IPS-18c (cell line): ENCODE measurements around the gene CDK5RAP3.

Experiments
- H3K4me3 ChIP-seq: 2 replicates; pipeline ENCODE4 v1.7.0; 2013; ENCODE audit warnings: low read depth, mild to moderate bottlenecking, low read length, moderate library complexity; ENCODE audit not compliant: insufficient read depth
- H3K9me3 ChIP-seq: one replicate; pipeline ENCODE4 v1.6.1; 2013; ENCODE audit warnings: mild to moderate bottlenecking, low read length, moderate library complexity; ENCODE audit not compliant: control insufficient read depth, insufficient read depth

The CDK5RAP3 gene

DNA sequence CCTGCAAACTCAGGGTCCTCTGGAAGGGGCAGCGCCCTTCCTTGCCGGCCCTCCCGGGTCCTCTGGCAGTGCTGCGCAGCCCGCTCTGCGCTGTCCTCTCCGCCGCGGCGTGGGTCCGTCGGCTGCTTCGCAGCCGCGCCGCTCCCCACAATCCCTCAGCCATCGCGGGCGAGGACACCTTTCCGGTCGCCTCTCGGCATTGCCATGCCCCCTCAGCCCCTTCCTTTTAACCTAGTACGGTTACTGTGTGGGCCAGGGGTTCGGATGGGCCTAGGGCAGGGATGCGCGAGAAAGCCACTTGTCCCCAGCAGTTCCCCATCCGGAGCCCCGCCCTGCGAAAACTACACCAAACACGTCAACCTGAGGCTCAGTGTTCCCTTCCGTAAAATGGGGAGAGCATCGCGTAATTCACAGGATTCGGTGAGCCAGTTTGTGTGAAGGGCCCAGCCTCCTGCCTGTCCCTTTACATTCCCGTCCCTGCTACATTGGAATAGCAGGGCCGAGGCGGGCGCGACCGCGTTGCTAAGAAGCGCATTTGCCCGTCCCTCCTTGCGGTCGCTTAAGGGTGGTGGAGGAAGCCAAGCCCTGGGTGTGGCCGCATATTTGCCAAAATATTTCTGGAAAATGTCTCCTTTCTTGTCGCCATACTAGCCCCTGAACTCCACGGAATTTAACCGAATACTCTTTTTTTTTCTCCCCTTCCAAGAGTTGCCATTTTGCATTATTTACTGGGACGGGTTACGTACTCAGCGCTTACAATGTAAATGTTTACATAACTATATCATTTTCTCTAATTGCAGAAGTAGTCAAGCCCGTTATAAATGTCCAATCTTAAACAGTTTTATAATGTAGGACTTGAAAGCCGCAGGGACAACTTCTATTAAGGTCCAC, 53.5 kb downstream of the CDK5RAP3 start:
- H3K9me3 ChIP-seq, result peaks cover 2% of the 10 kb centered on the region

GRCh38 chr17:48025040-48025903, 54.4 kb downstream of the CDK5RAP3 start:
- Histone ChIP-seq H3K4me3 (peak overlapping the region; percentile 60), H3K9me3 (peaks cover 2% of the 10 kb centered on the region)

More for the DNA sequence above, 53.5 kb downstream of the CDK5RAP3 start:
- H3K4me3 ChIP-seq, result peak overlapping the region; percentile 60

GRCh38 chr17:48025904-48026501, 55.1 kb downstream of the CDK5RAP3 start:
- Histone ChIP-seq H3K4me3 (peak overlapping the region; percentile 38; the same call in 1 of the 2 replicates), H3K9me3 (peaks cover 2% of the 10 kb centered on the region)

GRCh38 chr17:48026502-48027321, 55.8 kb downstream of the CDK5RAP3 start:
- no peak overlapping the region for H3K4me3 ChIP-seq
- peaks cover 2% of the 10 kb centered on the region for H3K9me3 ChIP-seq

DNA sequence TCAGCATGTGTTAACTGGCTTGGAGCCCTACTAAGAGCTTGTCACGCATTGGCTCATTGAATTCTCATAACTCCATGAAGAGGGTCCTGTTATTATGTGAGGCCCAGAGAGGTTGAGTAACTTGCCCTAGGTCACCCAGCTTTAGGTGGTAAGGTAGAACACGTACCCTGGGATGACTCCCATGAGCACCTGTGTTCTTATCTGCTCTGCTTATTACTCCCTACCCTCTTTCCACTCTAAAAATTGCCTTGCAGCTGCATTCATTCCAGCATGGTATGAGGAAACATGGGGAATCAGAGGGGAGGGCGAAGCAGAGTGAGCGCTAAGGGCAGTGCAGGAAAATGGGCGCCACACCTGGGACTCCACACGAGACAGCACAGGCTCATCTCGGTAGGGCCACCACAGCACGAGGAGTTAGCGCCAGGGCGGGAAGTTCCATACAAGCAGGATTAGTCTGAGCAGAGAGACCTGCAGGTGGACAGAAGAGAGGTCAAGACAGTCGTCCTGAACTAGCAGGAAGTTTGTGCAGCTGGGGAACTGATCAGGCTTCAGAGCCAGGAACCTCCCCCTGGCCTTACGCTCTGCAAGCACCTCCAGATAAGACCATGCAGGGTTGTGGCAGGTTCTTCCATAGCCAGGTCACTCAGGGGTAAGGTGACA, 56.5 kb downstream of the CDK5RAP3 start:
- H3K4me3 ChIP-seq, result no peak overlapping the region
- H3K9me3 ChIP-seq, result peaks cover 2% of the 10 kb centered on the region

- H3K9me3 ChIP-seq, result peaks cover 2% of the 10 kb centered on the region
- H3K4me3 ChIP-seq, result no peak overlapping the region
Observed at GRCh38 chr17:48028736-48029135, 57.8 kb downstream of the CDK5RAP3 start.

DNA sequence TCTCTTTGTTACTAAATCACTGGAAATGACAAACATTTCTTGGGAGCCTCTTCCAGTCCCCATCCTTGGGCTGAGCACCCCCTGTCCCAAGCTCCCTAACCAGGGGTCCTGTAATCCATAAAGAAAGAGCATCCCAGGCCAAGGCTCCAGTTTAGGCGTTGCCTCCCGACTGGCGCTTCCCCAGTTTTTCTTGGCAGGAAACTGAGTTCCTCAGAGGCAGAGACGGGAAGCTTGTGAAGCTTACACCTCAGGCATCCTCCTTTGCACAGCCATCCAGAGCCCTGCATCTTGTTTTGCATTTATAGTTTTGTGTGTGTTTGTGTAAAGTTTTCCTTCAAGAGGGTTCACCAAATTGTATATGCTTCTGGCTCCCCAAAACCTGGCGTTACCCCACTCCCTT, 59.6 kb downstream of the CDK5RAP3 start:
- Histone ChIP-seq H3K4me3 (no peak overlapping the region), H3K9me3 (no peaks in the 10 kb centered on the region)
